Retinal pigment epithelial cell (primary cell): ENCODE results near the gene DRICH1.
"Not testable (repeated sequence)": the region's sequence is repeated elsewhere in the genome, so short reads cannot be mapped to it uniquely, and the experiment has no call there.

ENCODE experiments used
- DNase-seq: peaks from one replicate; pipeline ENCODE4 v3.0.0-alpha.2; 2010; ENCODE audit warnings: low read depth
- H3K4me3 ChIP-seq: 2 replicates; pipeline ENCODE4 v1.5.1; 2011; ENCODE audit warnings: mild to moderate bottlenecking, low read length, control low read depth, moderate library complexity
- CTCF ChIP-seq: conservative IDR thresholded peaks from 2 replicates; pipeline ENCODE4 v1.5.1; 2011; ENCODE audit warnings: low read depth, low read length, control low read depth, inconsistent platforms

Gene DRICH1

GRCh38 chr22:23652711-23653110, 20.6 kb upstream of the DRICH1 start:
- TF ChIP-seq CTCF, result no peak
- DNase-seq, result no peak
- no peak overlapping the region for H3K4me3 ChIP-seq

GRCh38 chr22:23652286-23652685, 20.2 kb upstream of the DRICH1 start:
- no peak for TF ChIP-seq CTCF
- H3K4me3 ChIP-seq, result no peak overlapping the region
- DNase-seq, result no peak

GRCh38 chr22:23651676-23652075, 19.6 kb upstream of the DRICH1 start:
- no peak for TF ChIP-seq CTCF
- no peak overlapping the region for H3K4me3 ChIP-seq
- DNase-seq, result no peak

GRCh38 chr22:23649071-23649501, 17.0 kb upstream of the DRICH1 start:
- H3K4me3 ChIP-seq, result no peak overlapping the region
- TF ChIP-seq CTCF, result no peak
- DNase-seq, result no peak

- not testable (repeated sequence) for H3K4me3 ChIP-seq, DNase-seq
These were observed 14.4 kb upstream of the DRICH1 start for GRCh38 chr22:23646526-23646925.

GRCh38 chr22:23640206-23640605, 8.1 kb upstream of the DRICH1 start:
- not testable (repeated sequence) for H3K4me3 ChIP-seq, DNase-seq

GRCh38 chr22:23639661-23640060, 7.5 kb upstream of the DRICH1 start:
- no peak for TF ChIP-seq CTCF
- no peak overlapping the region for H3K4me3 ChIP-seq
- no peak for DNase-seq

- TF ChIP-seq CTCF, result no peak
- no peak for DNase-seq
- H3K4me3 ChIP-seq, result no peak overlapping the region
These were observed 6.5 kb upstream of the DRICH1 start for GRCh38 chr22:23638611-23639010.

GRCh38 chr22:23635291-23635690, 3.2 kb upstream of the DRICH1 start:
- not testable (repeated sequence) for H3K4me3 ChIP-seq, DNase-seq

GRCh38 chr22:23628056-23628743, 3.9 kb downstream of the DRICH1 start:
- not testable (repeated sequence) for H3K4me3 ChIP-seq, DNase-seq
